ENCODE measurements around the gene HNRNPL. TPM values are rescaled to one million over a fixed set of nuclear protein-coding genes. Genes with fewer than 3 reads are reported as not detected.
"Not testable (repeated sequence)": the region's sequence is repeated elsewhere in the genome, so short reads cannot be mapped to it uniquely, and the experiment has no call there.

The HNRNPL gene
- total RNA-seq, 1 experiment from 2014 or later = 212 TPM

- no peak overlapping the region for H2AFZ ChIP-seq (ENCODE audit: low read length)
- no peaks in the 10 kb centered on the region for H3K9me2 ChIP-seq (replicated peaks; ENCODE audit: insufficient read depth, low read length)
- no peak overlapping the region for H3K27ac ChIP-seq (ENCODE audit: low read length)
- no peak overlapping the region for H3K9ac ChIP-seq (ENCODE audit: low read length)
- H3K4me3 ChIP-seq (ENCODE audit: low read length) = no peak overlapping the region
- H3K36me3 ChIP-seq (ENCODE audit: insufficient read depth, low read length) = no peaks in the 10 kb centered on the region
- no peaks in the 10 kb centered on the region for H3K9me3 ChIP-seq (ENCODE audit: low read length)
- no peaks in the 10 kb centered on the region for H4K20me1 ChIP-seq (ENCODE audit: insufficient read depth, low read depth, low read length)
- no peaks in the 10 kb centered on the region for H3K4me1 ChIP-seq (ENCODE audit: low read length)
- H3K4me2 ChIP-seq (ENCODE audit: low read depth, low read length, poor library complexity, severe bottlenecking) = no peak overlapping the region
- DNase-seq = no peak
- no peaks in the 10 kb centered on the region for H3K79me2 ChIP-seq (ENCODE audit: low read length)
- no peaks in the 10 kb centered on the region for H3K27me3 ChIP-seq (ENCODE audit: low read length)
These were observed 37.6 kb downstream of the HNRNPL start for GRCh38 chr19:38812009-38812840.

GRCh38 chr19:38809592-38810252, 40.1 kb downstream of the HNRNPL start:
- H3K27ac ChIP-seq (ENCODE audit: low read length) = no peak overlapping the region
- no peak for DNase-seq
- H3K79me2 ChIP-seq (ENCODE audit: low read length) = no peaks in the 10 kb centered on the region
- no peaks in the 10 kb centered on the region for H3K27me3 ChIP-seq (ENCODE audit: low read length)
- no peak overlapping the region for H2AFZ ChIP-seq (ENCODE audit: low read length)
- H4K20me1 ChIP-seq (ENCODE audit: insufficient read depth, low read depth, low read length) = no peaks in the 10 kb centered on the region
- no peaks in the 10 kb centered on the region for H3K9me3 ChIP-seq (ENCODE audit: low read length)
- H3K36me3 ChIP-seq (ENCODE audit: insufficient read depth, low read length) = no peaks in the 10 kb centered on the region
- H3K4me3 ChIP-seq (ENCODE audit: low read length) = no peak overlapping the region
- H3K4me1 ChIP-seq (ENCODE audit: low read length) = no peaks in the 10 kb centered on the region
- no peak overlapping the region for H3K9ac ChIP-seq (ENCODE audit: low read length)
- no peak overlapping the region for H3K4me2 ChIP-seq (ENCODE audit: low read depth, low read length, poor library complexity, severe bottlenecking)
- H3K9me2 ChIP-seq (replicated peaks; ENCODE audit: insufficient read depth, low read length) = no peaks in the 10 kb centered on the region

DNA sequence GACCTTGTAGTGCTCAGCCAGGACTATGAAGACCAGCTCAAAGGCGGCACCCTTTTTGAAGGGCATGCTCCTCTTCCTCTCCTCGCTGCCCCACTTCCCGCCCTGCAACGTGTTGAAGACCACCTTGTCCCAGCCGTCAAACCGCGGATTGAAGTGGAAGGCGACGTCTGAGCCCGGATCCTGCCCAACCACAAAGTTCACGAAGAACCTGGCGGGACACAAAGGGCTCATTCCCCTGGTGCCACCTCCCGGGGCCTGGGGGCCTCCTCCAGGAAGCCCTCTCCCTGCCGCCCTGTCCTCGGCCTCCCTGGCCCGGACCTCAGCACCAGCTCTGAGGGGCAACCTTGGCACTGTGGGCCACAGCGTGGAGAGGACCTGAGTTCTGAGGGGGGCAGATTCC, 41.0 kb downstream of the HNRNPL start:
- H3K27me3 ChIP-seq (ENCODE audit: low read length) = no peaks in the 10 kb centered on the region
- H2AFZ ChIP-seq (ENCODE audit: low read length) = no peak overlapping the region
- no peak for DNase-seq
- no peaks in the 10 kb centered on the region for H3K36me3 ChIP-seq (ENCODE audit: insufficient read depth, low read length)
- no peak overlapping the region for H3K4me2 ChIP-seq (ENCODE audit: low read depth, low read length, poor library complexity, severe bottlenecking)
- H3K4me3 ChIP-seq (ENCODE audit: low read length) = no peak overlapping the region
- H3K27ac ChIP-seq (ENCODE audit: low read length) = no peak overlapping the region
- no peaks in the 10 kb centered on the region for H4K20me1 ChIP-seq (ENCODE audit: insufficient read depth, low read depth, low read length)
- H3K9ac ChIP-seq (ENCODE audit: low read length) = no peak overlapping the region
- H3K79me2 ChIP-seq (ENCODE audit: low read length) = no peaks in the 10 kb centered on the region
- H3K9me2 ChIP-seq (replicated peaks; ENCODE audit: insufficient read depth, low read length) = no peaks in the 10 kb centered on the region
- H3K4me1 ChIP-seq (ENCODE audit: low read length) = no peaks in the 10 kb centered on the region
- H3K9me3 ChIP-seq (ENCODE audit: low read length) = no peaks in the 10 kb centered on the region

DNA sequence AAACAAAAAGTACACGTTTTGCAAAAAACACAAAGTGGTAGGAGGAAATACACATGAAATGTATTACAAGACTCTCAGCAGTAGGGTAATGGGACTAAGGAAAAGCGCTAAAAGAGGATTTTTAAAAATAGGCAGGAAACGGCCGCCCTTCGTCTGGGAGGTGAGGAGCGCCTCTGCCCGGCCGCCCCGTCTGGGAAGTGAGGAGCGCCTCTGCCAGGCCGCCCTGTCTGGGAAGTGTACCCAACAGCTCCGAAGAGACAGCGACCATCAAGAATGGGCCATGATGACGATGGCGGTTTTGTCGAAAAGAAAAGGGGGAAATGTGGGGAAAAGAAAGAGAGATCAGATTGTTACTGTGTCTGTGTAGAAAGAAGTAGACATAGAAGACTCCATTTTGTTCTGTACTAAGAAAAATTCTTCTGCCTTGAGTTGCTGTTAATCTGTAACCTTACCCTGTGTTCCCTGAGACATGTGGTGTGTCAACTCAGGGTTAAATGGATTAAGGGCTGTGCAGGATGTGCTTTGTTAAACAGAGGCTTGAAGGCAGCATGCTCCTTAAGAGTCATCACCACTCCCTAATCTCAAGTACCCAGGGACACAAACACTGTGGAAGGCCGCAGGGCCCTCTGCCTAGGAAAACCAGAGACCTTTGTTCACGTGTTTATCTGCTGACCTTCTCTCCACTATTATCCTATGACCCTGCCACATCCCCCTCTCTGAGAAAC, 42.2 kb downstream of the HNRNPL start:
- H3K9me3 ChIP-seq (ENCODE audit: low read length); H3K27me3 ChIP-seq (ENCODE audit: low read length); H3K27ac ChIP-seq (ENCODE audit: low read length); H3K4me2 ChIP-seq (ENCODE audit: low read depth, low read length, poor library complexity, severe bottlenecking); H3K4me1 ChIP-seq (ENCODE audit: low read length); H3K9me2 ChIP-seq (replicated peaks; ENCODE audit: insufficient read depth, low read length); H3K36me3 ChIP-seq (ENCODE audit: insufficient read depth, low read length); DNase-seq; H3K4me3 ChIP-seq (ENCODE audit: low read length); H2AFZ ChIP-seq (ENCODE audit: low read length); H3K79me2 ChIP-seq (ENCODE audit: low read length); H4K20me1 ChIP-seq (ENCODE audit: insufficient read depth, low read depth, low read length); H3K9ac ChIP-seq (ENCODE audit: low read length): not testable (repeated sequence)

GRCh38 chr19:38806371-38806770, 43.4 kb downstream of the HNRNPL start:
- Histone ChIP-seq H3K4me3 (ENCODE audit: low read length) (no peak overlapping the region), H3K4me2 (ENCODE audit: low read depth, low read length, poor library complexity, severe bottlenecking) (no peak overlapping the region), H3K27ac (ENCODE audit: low read length) (no peak overlapping the region), H3K9ac (ENCODE audit: low read length) (no peak overlapping the region), H3K36me3 (ENCODE audit: insufficient read depth, low read length) (no peaks in the 10 kb centered on the region), H3K9me2 (replicated peaks; ENCODE audit: insufficient read depth, low read length) (no peaks in the 10 kb centered on the region), H3K27me3 (ENCODE audit: low read length) (no peaks in the 10 kb centered on the region), H2AFZ (ENCODE audit: low read length) (no peak overlapping the region), H3K4me1 (ENCODE audit: low read length) (no peaks in the 10 kb centered on the region), H4K20me1 (ENCODE audit: insufficient read depth, low read depth, low read length) (no peaks in the 10 kb centered on the region), H3K9me3 (ENCODE audit: low read length) (no peaks in the 10 kb centered on the region), H3K79me2 (ENCODE audit: low read length) (no peaks in the 10 kb centered on the region)
- no peak for DNase-seq

GRCh38 chr19:38805180-38805579, 44.6 kb downstream of the HNRNPL start:
- Histone ChIP-seq H3K4me3 (ENCODE audit: low read length) (no peak overlapping the region), H3K9ac (ENCODE audit: low read length) (no peak overlapping the region), H3K4me2 (ENCODE audit: low read depth, low read length, poor library complexity, severe bottlenecking) (no peak overlapping the region), H4K20me1 (ENCODE audit: insufficient read depth, low read depth, low read length) (no peaks in the 10 kb centered on the region), H3K79me2 (ENCODE audit: low read length) (no peaks in the 10 kb centered on the region), H2AFZ (ENCODE audit: low read length) (no peak overlapping the region), H3K36me3 (ENCODE audit: insufficient read depth, low read length) (no peaks in the 10 kb centered on the region), H3K4me1 (ENCODE audit: low read length) (no peaks in the 10 kb centered on the region), H3K27me3 (ENCODE audit: low read length) (no peaks in the 10 kb centered on the region), H3K9me2 (replicated peaks; ENCODE audit: insufficient read depth, low read length) (no peaks in the 10 kb centered on the region), H3K9me3 (ENCODE audit: low read length) (no peaks in the 10 kb centered on the region), H3K27ac (ENCODE audit: low read length) (no peak overlapping the region)
- no peak for DNase-seq

DNA sequence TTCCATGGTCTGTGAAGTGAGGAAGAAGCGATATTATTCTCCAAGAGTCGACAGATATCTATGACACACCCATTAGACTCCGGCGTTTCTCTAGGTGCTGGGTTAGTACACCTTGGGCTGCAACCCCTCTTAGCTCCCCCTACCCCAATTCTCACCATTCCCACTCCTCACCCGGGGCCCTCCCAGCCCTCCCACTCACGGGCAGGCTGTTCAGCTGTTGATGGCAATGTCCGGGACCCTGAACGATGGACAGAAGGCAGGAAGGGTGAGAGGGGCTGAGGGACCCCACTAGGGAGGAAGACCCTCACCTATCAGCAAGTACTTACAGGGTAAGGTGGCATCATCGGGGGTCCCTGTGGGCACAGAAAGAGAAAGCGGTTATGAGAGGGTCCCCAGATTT, 46.2 kb downstream of the HNRNPL start:
- H3K4me1 ChIP-seq (ENCODE audit: low read length) = no peaks in the 10 kb centered on the region
- no peaks in the 10 kb centered on the region for H3K9me3 ChIP-seq (ENCODE audit: low read length)
- no peak for DNase-seq
- H3K4me2 ChIP-seq (ENCODE audit: low read depth, low read length, poor library complexity, severe bottlenecking) = no peak overlapping the region
- no peaks in the 10 kb centered on the region for H3K9me2 ChIP-seq (replicated peaks; ENCODE audit: insufficient read depth, low read length)
- no peak overlapping the region for H3K27ac ChIP-seq (ENCODE audit: low read length)
- H2AFZ ChIP-seq (ENCODE audit: low read length) = no peak overlapping the region
- no peaks in the 10 kb centered on the region for H3K27me3 ChIP-seq (ENCODE audit: low read length)
- H4K20me1 ChIP-seq (ENCODE audit: insufficient read depth, low read depth, low read length) = no peaks in the 10 kb centered on the region
- no peak overlapping the region for H3K4me3 ChIP-seq (ENCODE audit: low read length)
- H3K9ac ChIP-seq (ENCODE audit: low read length) = no peak overlapping the region
- no peaks in the 10 kb centered on the region for H3K79me2 ChIP-seq (ENCODE audit: low read length)
- no peaks in the 10 kb centered on the region for H3K36me3 ChIP-seq (ENCODE audit: insufficient read depth, low read length)

DNA sequence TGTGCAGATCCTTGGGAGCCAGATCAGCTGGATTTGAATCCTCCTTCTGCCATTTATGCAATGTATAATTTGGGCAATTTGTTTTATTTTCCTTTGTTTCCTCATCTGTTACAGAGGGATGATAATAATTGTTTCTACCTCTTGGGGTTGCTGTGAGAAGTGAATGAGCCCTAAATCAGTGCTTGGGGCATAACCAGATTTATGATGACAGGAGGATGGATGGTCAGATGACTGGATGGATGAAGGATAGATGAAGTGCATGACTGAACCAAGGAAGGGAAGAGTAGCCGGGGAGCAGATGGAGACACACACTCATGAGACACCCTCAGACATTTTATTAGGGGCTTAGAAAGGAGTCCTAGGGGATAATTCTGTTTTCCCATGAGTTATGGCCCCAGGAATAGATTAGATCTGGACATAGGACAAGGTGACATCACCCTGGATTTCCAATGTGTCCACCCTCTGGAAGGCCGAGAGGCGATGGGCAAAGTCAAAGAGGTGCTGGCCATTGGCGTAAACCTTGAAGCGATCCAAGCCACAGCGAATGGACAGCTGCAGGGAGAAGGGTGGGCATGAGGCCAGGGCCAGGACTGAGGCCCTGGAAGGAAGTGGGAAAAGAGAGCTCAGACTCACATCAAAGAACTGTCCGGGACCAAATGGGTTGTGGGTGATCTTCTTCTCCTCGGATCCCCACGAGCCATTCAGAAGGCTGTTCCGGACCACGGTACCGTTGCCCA, 48.3 kb downstream of the HNRNPL start:
- H3K9ac ChIP-seq (ENCODE audit: low read length) = no peak overlapping the region
- no peaks in the 10 kb centered on the region for H3K4me1 ChIP-seq (ENCODE audit: low read length)
- H4K20me1 ChIP-seq (ENCODE audit: insufficient read depth, low read depth, low read length) = no peaks in the 10 kb centered on the region
- H3K9me2 ChIP-seq (replicated peaks; ENCODE audit: insufficient read depth, low read length) = no peaks in the 10 kb centered on the region
- H2AFZ ChIP-seq (ENCODE audit: low read length) = no peak overlapping the region
- no peak overlapping the region for H3K4me3 ChIP-seq (ENCODE audit: low read length)
- no peak for DNase-seq
- H3K27ac ChIP-seq (ENCODE audit: low read length) = no peak overlapping the region
- H3K9me3 ChIP-seq (ENCODE audit: low read length) = no peaks in the 10 kb centered on the region
- H3K36me3 ChIP-seq (ENCODE audit: insufficient read depth, low read length) = no peaks in the 10 kb centered on the region
- no peaks in the 10 kb centered on the region for H3K27me3 ChIP-seq (ENCODE audit: low read length)
- H3K4me2 ChIP-seq (ENCODE audit: low read depth, low read length, poor library complexity, severe bottlenecking) = no peak overlapping the region
- H3K79me2 ChIP-seq (ENCODE audit: low read length) = no peaks in the 10 kb centered on the region
